IMR-90 (cell line): Measurements from ENCODE around the gene ATP1A1.

ENCODE experiments used
- BHLHE40 ChIP-seq: fragments of 150-350 bp; IDR thresholded peaks from 2 replicates; pipeline ENCODE4 v1.6.1; 2016; ENCODE audit warnings: mild to moderate bottlenecking, low read depth, low read length
- CEBPB ChIP-seq: IDR thresholded peaks from 2 replicates; pipeline ENCODE4 v1.6.1; 2012; ENCODE audit warnings: low read depth, low read length, improper control_type of control experiment
- CHD1 ChIP-seq: IDR thresholded peaks from 2 replicates; pipeline ENCODE4 v1.6.1; 2012; ENCODE audit warnings: low read depth, low read length, improper control_type of control experiment
- CTCF ChIP-seq: conservative IDR thresholded peaks from 2 replicates; pipeline ENCODE4 v1.5.1; 2012; ENCODE audit warnings: mild to moderate bottlenecking, low read depth, low read length, improper control_type of control experiment
- ELK1 ChIP-seq: fragments of 150-350 bp; IDR thresholded peaks from 2 replicates; pipeline ENCODE4 v1.6.1; 2016; ENCODE audit warnings: low read depth, mild to moderate bottlenecking, low read length, moderate library complexity, borderline replicate concordance
- FOS ChIP-seq: fragments of 150-350 bp; IDR thresholded peaks from 2 replicates; pipeline ENCODE4 v1.6.1; 2016; ENCODE audit warnings: low read depth, low read length
- MXI1 ChIP-seq: IDR thresholded peaks from 2 replicates; pipeline ENCODE4 v1.6.1; 2012; ENCODE audit warnings: low read depth, mild to moderate bottlenecking, low read length, moderate library complexity, borderline replicate concordance
- NFE2L2 ChIP-seq: fragments of 150-350 bp; IDR thresholded peaks from 2 replicates; pipeline ENCODE4 v1.6.1; 2016; ENCODE audit warnings: low read depth, mild to moderate bottlenecking, low read length
- POLR2A ChIP-seq: IDR thresholded peaks from 2 replicates; pipeline ENCODE4 v1.6.1; 2012; ENCODE audit warnings: mild to moderate bottlenecking, low read depth, low read length
- RAD21 ChIP-seq: IDR thresholded peaks from 2 replicates; pipeline ENCODE4 v1.6.1; 2012; ENCODE audit warnings: low read length, improper control_type of control experiment
- RCOR1 ChIP-seq: IDR thresholded peaks from 2 replicates; pipeline ENCODE4 v1.6.1; 2012; ENCODE audit warnings: mild to moderate bottlenecking, low read length, improper control_type of control experiment; ENCODE audit not compliant: insufficient replicate concordance
- RFX5 ChIP-seq: IDR thresholded peaks from 2 replicates; pipeline ENCODE4 v1.8.0; 2012; ENCODE audit warnings: low read depth, mild to moderate bottlenecking, low read length, moderate library complexity
- SMC3 ChIP-seq: fragments of 150-350 bp; IDR thresholded peaks from 2 replicates; pipeline ENCODE4 v1.6.1; 2016; ENCODE audit warnings: low read depth, mild to moderate bottlenecking, antibody characterized with exemption, low read length, moderate library complexity

- no peak for TF ChIP-seq CTCF
- TF ChIP-seq RFX5, result no peak
- no peak for TF ChIP-seq POLR2A
- TF ChIP-seq ELK1, result no peak
- TF ChIP-seq SMC3, result no peak
- TF ChIP-seq MXI1, result no peak
- no peak for TF ChIP-seq CEBPB
- TF ChIP-seq CHD1, result no peak
- no peak for TF ChIP-seq FOS
- TF ChIP-seq NFE2L2, result no peak
- no peak for TF ChIP-seq BHLHE40
- no peak for TF ChIP-seq RAD21
- TF ChIP-seq RCOR1, result no peak
These were observed 21.1 kb upstream of the ATP1A1 start for GRCh38 chr1:116351914-116352313.
